DND-41 (cell line): ENCODE measurements around the gene C4BPA.

Experiments used
- ATAC-seq: fragments of 200-7000 bp; cut with Tn5 transposase; 3 replicates; pipeline ENCODE4 v1.9.1; 2021; ENCODE audit warnings: low read depth; ENCODE audit not compliant: insufficient read depth
- DNase-seq: peaks from one replicate; pipeline ENCODE4 v3.0.0-alpha.2; 2020
- H2AFZ ChIP-seq: 2 replicates; pipeline ENCODE4 v1.6.0; 2012; ENCODE audit warnings: low read depth, low read length
- H3K27ac ChIP-seq: 2 replicates; pipeline ENCODE4 v1.5.1; 2012; ENCODE audit warnings: low read length, inconsistent platforms
- H3K27me3 ChIP-seq: fragments of 200-600 bp; sonication (generic); 2 replicates; pipeline ENCODE4 v1.6.0; 2012; ENCODE audit warnings: low read length, mild to moderate bottlenecking, inconsistent platforms; ENCODE audit not compliant: insufficient read depth, poor library complexity
- H3K36me3 ChIP-seq: 2 replicates; pipeline ENCODE4 v1.5.1; 2012; ENCODE audit warnings: low read length, inconsistent platforms; ENCODE audit not compliant: insufficient read depth
- H3K4me1 ChIP-seq: 2 replicates; pipeline ENCODE4 v1.5.1; 2012; ENCODE audit warnings: mild to moderate bottlenecking, low read length; ENCODE audit not compliant: insufficient read depth
- H3K4me2 ChIP-seq: 2 replicates; pipeline ENCODE4 v1.6.0; 2012; ENCODE audit warnings: mild to moderate bottlenecking, moderate library complexity, low read length, inconsistent platforms; ENCODE audit not compliant: insufficient read depth
- H3K4me3 ChIP-seq, 2 experiments: fragments of 200-600 bp in 1 of 2; shearing (Covaris generic) in 1 of 2; 2 replicates each; pipeline ENCODE4 v1.5.1; 2012 to 2016; ENCODE audit warnings: inconsistent platforms in 2 of 2, low read length in 2 of 2, mild to moderate bottlenecking in 2 of 2, low read depth in 1 of 2, moderate library complexity in 1 of 2
- H3K79me2 ChIP-seq: 2 replicates; pipeline ENCODE4 v1.6.0; 2012; ENCODE audit warnings: low read length, inconsistent platforms; ENCODE audit not compliant: insufficient read depth
- H3K9ac ChIP-seq: 2 replicates; pipeline ENCODE4 v1.6.0; 2012; ENCODE audit warnings: low read depth, mild to moderate bottlenecking, inconsistent platforms, low read length, moderate library complexity
- H3K9me3 ChIP-seq: 2 replicates; pipeline ENCODE4 v1.5.1; 2012; ENCODE audit warnings: low read length, moderate library complexity, mild to moderate bottlenecking, inconsistent platforms; ENCODE audit not compliant: insufficient read depth, severe bottlenecking
- H4K20me1 ChIP-seq: 2 replicates; pipeline ENCODE4 v1.6.0; 2012; ENCODE audit warnings: low read length; ENCODE audit not compliant: insufficient read depth
- EZH2 ChIP-seq: IDR thresholded peaks from 3 replicates; pipeline ENCODE4 v1.6.1; 2012; ENCODE audit warnings: borderline replicate concordance, low read depth, mild to moderate bottlenecking, moderate library complexity, low read length, inconsistent platforms; ENCODE audit not compliant: severe bottlenecking
- TF ChIP-seq, protein P1 (sequence below): IDR thresholded peaks from 2 replicates; pipeline ENCODE4 v1.5.1; 2012; ENCODE audit warnings: borderline replicate concordance, low read length, moderate library complexity, mild to moderate bottlenecking; ENCODE audit not compliant: poor library complexity, severe bottlenecking; ENCODE audit errors: extremely low read depth

Gene C4BPA

DNA sequence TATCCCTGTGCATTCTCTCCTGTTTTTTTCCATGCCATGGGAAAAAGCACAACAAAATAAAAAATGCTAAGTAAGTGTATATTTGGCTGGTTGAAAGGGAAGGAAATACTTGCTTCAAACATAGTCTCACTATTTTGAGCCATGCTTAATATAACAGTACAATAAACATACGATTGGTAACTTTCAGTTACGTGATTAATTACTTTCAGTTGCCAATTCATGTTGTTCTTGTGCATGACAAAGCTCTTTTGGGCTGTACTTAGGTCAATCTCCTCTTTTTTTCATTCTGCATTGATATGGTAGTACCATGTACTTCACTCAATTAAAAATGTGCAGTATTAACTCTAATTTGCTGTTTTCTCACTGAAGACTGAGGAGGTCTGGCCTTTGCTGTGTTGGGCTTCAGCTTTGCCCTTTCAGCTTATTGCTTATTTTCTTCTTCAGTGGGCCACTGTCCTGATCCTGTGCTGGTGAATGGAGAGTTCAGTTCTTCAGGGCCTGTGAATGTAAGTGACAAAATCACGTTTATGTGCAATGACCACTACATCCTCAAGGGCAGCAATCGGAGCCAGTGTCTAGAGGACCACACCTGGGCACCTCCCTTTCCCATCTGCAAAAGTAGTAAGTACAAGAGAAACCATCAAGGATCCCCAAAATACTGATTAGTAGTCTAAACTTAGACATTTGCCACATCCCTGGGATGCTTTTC lies 12.7 kb upstream of the C4BPA start:
- H2AFZ ChIP-seq: no peak overlapping the region
- H3K27ac ChIP-seq: no peak overlapping the region
- no peak overlapping the region for H3K4me2 ChIP-seq
- H3K79me2 ChIP-seq: no peaks in the 10 kb centered on the region
- no peaks in the 10 kb centered on the region for H3K27me3 ChIP-seq
- TF ChIP-seq, protein P1, sequence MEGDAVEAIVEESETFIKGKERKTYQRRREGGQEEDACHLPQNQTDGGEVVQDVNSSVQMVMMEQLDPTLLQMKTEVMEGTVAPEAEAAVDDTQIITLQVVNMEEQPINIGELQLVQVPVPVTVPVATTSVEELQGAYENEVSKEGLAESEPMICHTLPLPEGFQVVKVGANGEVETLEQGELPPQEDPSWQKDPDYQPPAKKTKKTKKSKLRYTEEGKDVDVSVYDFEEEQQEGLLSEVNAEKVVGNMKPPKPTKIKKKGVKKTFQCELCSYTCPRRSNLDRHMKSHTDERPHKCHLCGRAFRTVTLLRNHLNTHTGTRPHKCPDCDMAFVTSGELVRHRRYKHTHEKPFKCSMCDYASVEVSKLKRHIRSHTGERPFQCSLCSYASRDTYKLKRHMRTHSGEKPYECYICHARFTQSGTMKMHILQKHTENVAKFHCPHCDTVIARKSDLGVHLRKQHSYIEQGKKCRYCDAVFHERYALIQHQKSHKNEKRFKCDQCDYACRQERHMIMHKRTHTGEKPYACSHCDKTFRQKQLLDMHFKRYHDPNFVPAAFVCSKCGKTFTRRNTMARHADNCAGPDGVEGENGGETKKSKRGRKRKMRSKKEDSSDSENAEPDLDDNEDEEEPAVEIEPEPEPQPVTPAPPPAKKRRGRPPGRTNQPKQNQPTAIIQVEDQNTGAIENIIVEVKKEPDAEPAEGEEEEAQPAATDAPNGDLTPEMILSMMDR: no peak
- TF ChIP-seq EZH2: no peak
- ATAC-seq: no peak
- H3K36me3 ChIP-seq: no peaks in the 10 kb centered on the region
- H3K4me1 ChIP-seq: peaks cover 32% of the 10 kb centered on the region
- no peak for DNase-seq
- no peak overlapping the region for H3K4me3 ChIP-seq
- H3K9ac ChIP-seq: no peak overlapping the region
- H3K9me3 ChIP-seq: no peaks in the 10 kb centered on the region
- H4K20me1 ChIP-seq: no peaks in the 10 kb centered on the region

DNA sequence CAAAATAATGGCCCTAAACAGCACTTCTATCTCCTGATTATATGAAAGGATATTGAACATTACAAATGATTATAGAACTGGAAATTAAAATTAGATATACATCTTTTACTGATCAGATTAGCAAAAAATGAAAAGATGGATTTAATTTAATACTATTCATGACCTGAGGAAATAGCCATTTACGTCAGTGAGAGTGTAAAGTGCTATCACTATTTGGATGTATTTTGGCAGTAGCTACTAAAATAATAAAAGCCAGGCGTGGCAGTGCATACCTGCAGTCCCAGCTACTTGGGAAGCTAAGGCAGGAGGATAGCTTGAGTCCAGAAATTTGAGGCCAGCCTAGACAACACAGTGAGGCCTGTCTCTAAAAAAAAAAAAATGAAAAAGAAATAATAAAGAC lies 10.1 kb upstream of the C4BPA start:
- Histone ChIP-seq H3K4me3 (no peak overlapping the region), H3K27ac (no peak overlapping the region), H3K9ac (no peak overlapping the region), H3K27me3 (no peaks in the 10 kb centered on the region), H2AFZ (no peak overlapping the region), H3K9me3 (no peaks in the 10 kb centered on the region), H4K20me1 (no peaks in the 10 kb centered on the region), H3K4me2 (no peak overlapping the region), H3K36me3 (no peaks in the 10 kb centered on the region), H3K79me2 (no peaks in the 10 kb centered on the region), H3K4me1 (peaks cover 15% of the 10 kb centered on the region)
- DNase-seq (no peak), ATAC-seq (no peak)
- TF ChIP-seq EZH2: no peak
- TF ChIP-seq, protein P1: no peak

DNA sequence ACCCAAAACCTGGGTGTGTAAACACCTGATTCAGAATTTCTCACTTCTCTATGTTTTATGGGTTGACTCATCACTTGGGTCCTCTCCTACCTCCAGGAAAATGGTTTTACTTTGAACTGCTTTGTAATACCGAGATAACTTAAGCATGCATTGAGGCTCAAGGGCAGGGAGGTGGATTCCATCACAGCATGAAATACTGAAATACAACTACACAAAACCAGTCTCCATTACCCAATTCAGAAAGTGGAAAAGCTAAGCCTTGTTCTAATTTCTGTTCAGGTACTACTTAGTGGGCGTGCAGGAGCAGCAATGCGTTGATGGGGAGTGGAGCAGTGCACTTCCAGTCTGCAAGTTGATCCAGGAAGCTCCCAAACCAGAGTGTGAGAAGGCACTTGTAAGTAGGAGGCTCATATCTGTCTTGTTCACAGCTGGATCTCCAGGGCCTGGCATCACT lies 6.1 kb upstream of the C4BPA start:
- Histone ChIP-seq H4K20me1 (no peaks in the 10 kb centered on the region), H3K9me3 (no peaks in the 10 kb centered on the region), H2AFZ (no peak overlapping the region), H3K4me2 (no peak overlapping the region), H3K4me3 (no peak overlapping the region), H3K27ac (no peak overlapping the region), H3K36me3 (no peaks in the 10 kb centered on the region), H3K9ac (no peak overlapping the region), H3K79me2 (no peaks in the 10 kb centered on the region), H3K4me1 (no peaks in the 10 kb centered on the region), H3K27me3 (no peaks in the 10 kb centered on the region)
- no peak for DNase-seq
- no peak for TF ChIP-seq EZH2
- TF ChIP-seq, protein P1: no peak
- ATAC-seq: no peak
